Measurements from ENCODE around the gene TMEM42.
"Not testable (repeated sequence)": the region's sequence is repeated elsewhere in the genome, so short reads cannot be mapped to it uniquely, and the experiment has no call there.

Gene TMEM42

GRCh38 chr3:44861412-44862225 is at the start of gene TMEM42:
TMEM42 (plus strand) TSS chr3:44861912; CDS start chr3:44861925, 13 bp downstream.
- peaks cover 33% of the 10 kb centered on the region for H3K36me3 Mint-ChIP-seq (ENCODE audit: low read depth)
- H3K4me1 Mint-ChIP-seq (ENCODE audit: low read depth) = peaks cover 44% of the 10 kb centered on the region
- peak; percentile 93 for DNase-seq
- no peaks in the 10 kb centered on the region for H3K27me3 Mint-ChIP-seq
- H3K9me3 Mint-ChIP-seq = no peaks in the 10 kb centered on the region
- peak within 1 kb of the TSS; percentile 82 for H3K4me3 Mint-ChIP-seq
- peak within 1 kb of the TSS; percentile 89 for H3K27ac Mint-ChIP-seq

GRCh38 chr3:44814751-44815150 is 47.0 kb upstream of the TMEM42 start:
- Mint-ChIP-seq H3K27me3 (no peaks in the 10 kb centered on the region), H3K9me3 (peaks cover 4% of the 10 kb centered on the region), H3K36me3 (ENCODE audit: low read depth) (peaks cover 83% of the 10 kb centered on the region), H3K4me3 (no peak overlapping the region), H3K4me1 (ENCODE audit: low read depth) (no peaks in the 10 kb centered on the region), H3K27ac (no peak overlapping the region)
- no peak for DNase-seq

GRCh38 chr3:44816334-44816733 is 45.4 kb upstream of the TMEM42 start:
- H3K9me3 Mint-ChIP-seq; H3K27ac Mint-ChIP-seq; DNase-seq; H3K4me1 Mint-ChIP-seq (ENCODE audit: low read depth); H3K27me3 Mint-ChIP-seq; H3K4me3 Mint-ChIP-seq: not testable (repeated sequence)
- H3K36me3 Mint-ChIP-seq (ENCODE audit: low read depth) = peaks cover 81% of the 10 kb centered on the region

- H3K36me3 Mint-ChIP-seq (ENCODE audit: low read depth) = peaks cover 86% of the 10 kb centered on the region
- not testable (repeated sequence) for H3K27me3 Mint-ChIP-seq; H3K4me1 Mint-ChIP-seq (ENCODE audit: low read depth); H3K9me3 Mint-ChIP-seq; H3K4me3 Mint-ChIP-seq; DNase-seq; H3K27ac Mint-ChIP-seq
These were observed 40.5 kb upstream of the TMEM42 start for GRCh38 chr3:44821206-44821605.

GRCh38 chr3:44825264-44825925 is 36.3 kb upstream of the TMEM42 start:
- no peaks in the 10 kb centered on the region for H3K4me1 Mint-ChIP-seq (ENCODE audit: low read depth)
- H3K27me3 Mint-ChIP-seq = no peaks in the 10 kb centered on the region
- H3K9me3 Mint-ChIP-seq = no peaks in the 10 kb centered on the region
- H3K27ac Mint-ChIP-seq = no peak overlapping the region
- DNase-seq = no peak
- no peak overlapping the region for H3K4me3 Mint-ChIP-seq
- peaks cover 79% of the 10 kb centered on the region for H3K36me3 Mint-ChIP-seq (ENCODE audit: low read depth)

- Mint-ChIP-seq H3K36me3 (ENCODE audit: low read depth) (peaks cover 85% of the 10 kb centered on the region), H3K9me3 (no peaks in the 10 kb centered on the region), H3K4me1 (ENCODE audit: low read depth) (no peaks in the 10 kb centered on the region), H3K4me3 (no peak overlapping the region), H3K27me3 (no peaks in the 10 kb centered on the region), H3K27ac (no peak overlapping the region)
- DNase-seq = no peak
These were observed 34.5 kb upstream of the TMEM42 start for GRCh38 chr3:44827196-44827595.

- Mint-ChIP-seq H3K4me1 (ENCODE audit: low read depth) (no peaks in the 10 kb centered on the region), H3K27ac (no peak overlapping the region), H3K9me3 (peaks cover 4% of the 10 kb centered on the region), H3K36me3 (ENCODE audit: low read depth) (peaks cover 66% of the 10 kb centered on the region), H3K4me3 (no peak overlapping the region), H3K27me3 (no peaks in the 10 kb centered on the region)
- no peak for DNase-seq
These were observed 30.5 kb upstream of the TMEM42 start for GRCh38 chr3:44831232-44831631.

GRCh38 chr3:44832032-44832431 is 29.7 kb upstream of the TMEM42 start:
- Mint-ChIP-seq H3K27me3 (no peaks in the 10 kb centered on the region), H3K9me3 (peaks cover 10% of the 10 kb centered on the region), H3K4me3 (no peak overlapping the region), H3K36me3 (ENCODE audit: low read depth) (peaks cover 66% of the 10 kb centered on the region), H3K4me1 (ENCODE audit: low read depth) (no peaks in the 10 kb centered on the region), H3K27ac (no peak overlapping the region)
- no peak for DNase-seq

- no peak overlapping the region for H3K4me3 Mint-ChIP-seq
- DNase-seq = no peak
- peaks cover 13% of the 10 kb centered on the region for H3K9me3 Mint-ChIP-seq
- no peaks in the 10 kb centered on the region for H3K4me1 Mint-ChIP-seq (ENCODE audit: low read depth)
- no peaks in the 10 kb centered on the region for H3K27me3 Mint-ChIP-seq
- peaks cover 68% of the 10 kb centered on the region for H3K36me3 Mint-ChIP-seq (ENCODE audit: low read depth)
- no peak overlapping the region for H3K27ac Mint-ChIP-seq
These were observed 28.7 kb upstream of the TMEM42 start for GRCh38 chr3:44832965-44833364.

- no peak for DNase-seq
- H3K27me3 Mint-ChIP-seq = no peaks in the 10 kb centered on the region
- H3K9me3 Mint-ChIP-seq = peaks cover 15% of the 10 kb centered on the region
- no peak overlapping the region for H3K27ac Mint-ChIP-seq
- no peak overlapping the region for H3K4me3 Mint-ChIP-seq
- H3K4me1 Mint-ChIP-seq (ENCODE audit: low read depth) = no peaks in the 10 kb centered on the region
- peaks cover 68% of the 10 kb centered on the region for H3K36me3 Mint-ChIP-seq (ENCODE audit: low read depth)
These were observed 28.3 kb upstream of the TMEM42 start for GRCh38 chr3:44833394-44833793.

- peaks cover 74% of the 10 kb centered on the region for H3K36me3 Mint-ChIP-seq (ENCODE audit: low read depth)
- H3K27me3 Mint-ChIP-seq = no peaks in the 10 kb centered on the region
- H3K4me3 Mint-ChIP-seq = no peak overlapping the region
- no peak for DNase-seq
- no peak overlapping the region for H3K27ac Mint-ChIP-seq
- no peaks in the 10 kb centered on the region for H3K4me1 Mint-ChIP-seq (ENCODE audit: low read depth)
- peaks cover 15% of the 10 kb centered on the region for H3K9me3 Mint-ChIP-seq
These were observed 26.0 kb upstream of the TMEM42 start for GRCh38 chr3:44835684-44836083.

GRCh38 chr3:44842376-44842775 is 19.3 kb upstream of the TMEM42 start:
- H3K27ac Mint-ChIP-seq = no peak overlapping the region

GRCh38 chr3:44845528-44846520 is 15.9 kb upstream of the TMEM42 start:
- H3K9me3 Mint-ChIP-seq = no peaks in the 10 kb centered on the region
- DNase-seq = no peak
- no peak overlapping the region for H3K4me3 Mint-ChIP-seq
- peaks cover 61% of the 10 kb centered on the region for H3K36me3 Mint-ChIP-seq (ENCODE audit: low read depth)
- no peaks in the 10 kb centered on the region for H3K4me1 Mint-ChIP-seq (ENCODE audit: low read depth)
- no peaks in the 10 kb centered on the region for H3K27me3 Mint-ChIP-seq
- no peak overlapping the region for H3K27ac Mint-ChIP-seq

More at GRCh38 chr3:44842376-44842775, 19.3 kb upstream of the TMEM42 start:
- DNase-seq = no peak
- peaks cover 86% of the 10 kb centered on the region for H3K36me3 Mint-ChIP-seq (ENCODE audit: low read depth)
- H3K9me3 Mint-ChIP-seq = peaks cover 2% of the 10 kb centered on the region
- no peaks in the 10 kb centered on the region for H3K27me3 Mint-ChIP-seq
- H3K4me1 Mint-ChIP-seq (ENCODE audit: low read depth) = no peaks in the 10 kb centered on the region
- H3K4me3 Mint-ChIP-seq = no peak overlapping the region

- Mint-ChIP-seq H3K9me3 (no peaks in the 10 kb centered on the region), H3K27me3 (no peaks in the 10 kb centered on the region), H3K36me3 (ENCODE audit: low read depth) (peaks cover 62% of the 10 kb centered on the region), H3K27ac (no peak overlapping the region), H3K4me3 (no peak overlapping the region), H3K4me1 (ENCODE audit: low read depth) (no peaks in the 10 kb centered on the region)
- no peak for DNase-seq
These were observed 13.1 kb upstream of the TMEM42 start for GRCh38 chr3:44848634-44849033.
